Neural cell (in vitro differentiated cells): ENCODE data around the gene PHGDH.

ENCODE experiments used
- EZH2 ChIP-seq: fragments of 200-600, 300-800 bp; shearing (Covaris generic), sonication (generic); IDR thresholded peaks from 2 replicates; pipeline ENCODE4 v1.6.1; 2014; ENCODE audit warnings: antibody characterized with exemption, low read length, borderline replicate concordance, mild to moderate bottlenecking; ENCODE audit not compliant: insufficient read depth, poor library complexity, severe bottlenecking
- RAD21 ChIP-seq: fragments of 450-650 bp; conservative IDR thresholded peaks from 2 replicates; pipeline ENCODE4 v1.6.1; 2014; ENCODE audit warnings: antibody characterized with exemption, mild to moderate bottlenecking, moderate library complexity
- TF ChIP-seq, protein P1 (sequence below): fragments of 450-650 bp; IDR thresholded peaks from 2 replicates; pipeline ENCODE4 v1.5.1; 2014; ENCODE audit warnings: antibody characterized with exemption, mild to moderate bottlenecking, moderate library complexity; ENCODE audit not compliant: poor library complexity, severe bottlenecking

DNA sequence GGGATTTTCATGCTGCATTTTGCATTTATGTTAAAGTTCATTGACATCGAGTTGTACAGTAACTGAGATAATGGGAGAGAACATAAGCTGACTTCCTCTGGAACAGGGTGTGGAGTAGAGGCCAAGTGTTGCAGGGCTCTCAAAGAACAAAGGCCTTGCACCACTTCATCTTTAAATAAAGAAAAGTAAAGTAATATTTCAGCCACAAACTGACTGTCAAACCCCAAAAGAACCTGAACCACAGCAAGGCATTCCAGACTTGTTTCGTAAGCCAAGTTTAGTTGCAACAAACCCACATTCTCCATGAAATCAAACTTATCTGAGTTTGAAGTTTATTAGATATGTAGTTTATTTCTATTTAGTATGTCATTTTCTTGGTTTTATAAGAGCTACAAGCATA, 76.0 kb downstream of the PHGDH start:
- TF ChIP-seq, protein P1, sequence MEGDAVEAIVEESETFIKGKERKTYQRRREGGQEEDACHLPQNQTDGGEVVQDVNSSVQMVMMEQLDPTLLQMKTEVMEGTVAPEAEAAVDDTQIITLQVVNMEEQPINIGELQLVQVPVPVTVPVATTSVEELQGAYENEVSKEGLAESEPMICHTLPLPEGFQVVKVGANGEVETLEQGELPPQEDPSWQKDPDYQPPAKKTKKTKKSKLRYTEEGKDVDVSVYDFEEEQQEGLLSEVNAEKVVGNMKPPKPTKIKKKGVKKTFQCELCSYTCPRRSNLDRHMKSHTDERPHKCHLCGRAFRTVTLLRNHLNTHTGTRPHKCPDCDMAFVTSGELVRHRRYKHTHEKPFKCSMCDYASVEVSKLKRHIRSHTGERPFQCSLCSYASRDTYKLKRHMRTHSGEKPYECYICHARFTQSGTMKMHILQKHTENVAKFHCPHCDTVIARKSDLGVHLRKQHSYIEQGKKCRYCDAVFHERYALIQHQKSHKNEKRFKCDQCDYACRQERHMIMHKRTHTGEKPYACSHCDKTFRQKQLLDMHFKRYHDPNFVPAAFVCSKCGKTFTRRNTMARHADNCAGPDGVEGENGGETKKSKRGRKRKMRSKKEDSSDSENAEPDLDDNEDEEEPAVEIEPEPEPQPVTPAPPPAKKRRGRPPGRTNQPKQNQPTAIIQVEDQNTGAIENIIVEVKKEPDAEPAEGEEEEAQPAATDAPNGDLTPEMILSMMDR: no peak
- TF ChIP-seq RAD21 (no peak), EZH2 (no peak)
